OCI-LY3 (cell line): Measurements from ENCODE around the gene DNHD1.

ENCODE experiments used
- H2AFZ ChIP-seq: fragments of 200-600, 300-600 bp; shearing (Covaris generic); 2 replicates; pipeline ENCODE4 v1.6.0; 2014; ENCODE audit warnings: antibody characterized with exemption, low read depth, low read length
- H3K27ac ChIP-seq: fragments of 200-600, 300-600 bp; sonication (generic); 2 replicates; pipeline ENCODE4 v1.5.1; 2014; ENCODE audit warnings: mild to moderate bottlenecking, low read length, moderate library complexity, mixed read lengths
- H3K27me3 ChIP-seq: fragments of 200-600, 300-600 bp; sonication (generic); 2 replicates; pipeline ENCODE4 v1.6.1; 2014; ENCODE audit warnings: low read depth, low read length, mixed read lengths
- H3K36me3 ChIP-seq: fragments of 200-600, 300-600 bp; sonication (generic); replicated peaks from 2 replicates; pipeline ENCODE3; 2014; ENCODE audit warnings: low read depth, low read length, mixed read lengths
- H3K4me1 ChIP-seq: fragments of 300-600, 200-600 bp; sonication (generic); 2 replicates; pipeline ENCODE4 v1.6.1; 2014; ENCODE audit warnings: low read length, mixed read lengths
- H3K4me2 ChIP-seq: fragments of 200-600, 300-600 bp; sonication (generic); 2 replicates; pipeline ENCODE4 v1.6.1; 2014; ENCODE audit warnings: low read length, mixed read lengths
- H3K4me3 ChIP-seq: fragments of 300-600, 200-600 bp; sonication (generic); 2 replicates; pipeline ENCODE4 v1.5.1; 2014; ENCODE audit warnings: antibody characterized with exemption, mild to moderate bottlenecking, low read length, moderate library complexity
- H3K79me2 ChIP-seq: fragments of 300-600, 200-600 bp; shearing (Covaris generic); 2 replicates; pipeline ENCODE4 v1.6.1; 2014; ENCODE audit warnings: mild to moderate bottlenecking, low read length, mixed read lengths
- H3K9ac ChIP-seq: fragments of 300-600, 200-600 bp; shearing (Covaris generic); 2 replicates; pipeline ENCODE4 v1.6.0; 2014; ENCODE audit warnings: mild to moderate bottlenecking, low read length, moderate library complexity
- H3K9me3 ChIP-seq: fragments of 200-600, 300-600 bp; shearing (Covaris generic); 2 replicates; pipeline ENCODE4 v1.6.1; 2014; ENCODE audit warnings: low read length, mixed read lengths; ENCODE audit not compliant: insufficient read depth
- H4K20me1 ChIP-seq: fragments of 200-600, 300-600 bp; sonication (generic); 2 replicates; pipeline ENCODE4 v1.6.1; 2016; ENCODE audit warnings: low read length, mixed read lengths; ENCODE audit not compliant: insufficient read depth
- EZH2phosphoT487 ChIP-seq: fragments of 200-600 bp; shearing (Covaris generic); IDR thresholded peaks from 2 replicates; pipeline ENCODE4 v1.6.1; 2018; ENCODE audit warnings: antibody characterized with exemption, mixed run types, low read depth
- TF ChIP-seq, protein P1 (sequence below): fragments of 200-600, 300-600 bp; sonication (generic); IDR thresholded peaks from 2 replicates; pipeline ENCODE4 v1.5.1; 2014; ENCODE audit warnings: antibody characterized with exemption, low read length, low read depth

The DNHD1 gene

DNA sequence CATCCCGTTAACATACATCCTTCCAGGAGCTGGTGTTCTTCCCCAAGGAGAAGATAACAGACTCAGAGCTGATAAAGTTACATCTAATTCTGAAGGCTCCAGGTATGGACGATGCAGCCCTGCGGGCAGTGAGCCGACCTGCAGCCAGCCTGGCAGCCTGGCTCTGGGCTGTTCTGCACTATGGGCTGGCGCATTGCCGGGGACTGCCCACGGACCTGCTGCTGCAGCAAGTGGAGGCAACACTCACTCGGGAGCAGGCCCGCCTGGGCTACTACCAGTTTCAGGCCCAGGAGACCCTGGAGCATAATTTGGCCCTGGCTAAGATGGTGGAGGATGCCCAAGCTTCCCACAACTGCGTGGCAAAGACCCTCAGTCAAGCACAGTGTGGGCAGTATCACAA is 66.6 kb downstream of the DNHD1 start:
- no peak overlapping the region for H3K27ac ChIP-seq
- H3K36me3 ChIP-seq = no peaks in the 10 kb centered on the region
- H3K79me2 ChIP-seq = no peaks in the 10 kb centered on the region
- no peak overlapping the region for H3K4me2 ChIP-seq
- H3K4me1 ChIP-seq = no peaks in the 10 kb centered on the region
- H3K9ac ChIP-seq = no peak overlapping the region
- no peaks in the 10 kb centered on the region for H4K20me1 ChIP-seq
- no peak overlapping the region for H2AFZ ChIP-seq
- H3K27me3 ChIP-seq = no peaks in the 10 kb centered on the region
- no peak overlapping the region for H3K4me3 ChIP-seq
- TF ChIP-seq, protein P1, sequence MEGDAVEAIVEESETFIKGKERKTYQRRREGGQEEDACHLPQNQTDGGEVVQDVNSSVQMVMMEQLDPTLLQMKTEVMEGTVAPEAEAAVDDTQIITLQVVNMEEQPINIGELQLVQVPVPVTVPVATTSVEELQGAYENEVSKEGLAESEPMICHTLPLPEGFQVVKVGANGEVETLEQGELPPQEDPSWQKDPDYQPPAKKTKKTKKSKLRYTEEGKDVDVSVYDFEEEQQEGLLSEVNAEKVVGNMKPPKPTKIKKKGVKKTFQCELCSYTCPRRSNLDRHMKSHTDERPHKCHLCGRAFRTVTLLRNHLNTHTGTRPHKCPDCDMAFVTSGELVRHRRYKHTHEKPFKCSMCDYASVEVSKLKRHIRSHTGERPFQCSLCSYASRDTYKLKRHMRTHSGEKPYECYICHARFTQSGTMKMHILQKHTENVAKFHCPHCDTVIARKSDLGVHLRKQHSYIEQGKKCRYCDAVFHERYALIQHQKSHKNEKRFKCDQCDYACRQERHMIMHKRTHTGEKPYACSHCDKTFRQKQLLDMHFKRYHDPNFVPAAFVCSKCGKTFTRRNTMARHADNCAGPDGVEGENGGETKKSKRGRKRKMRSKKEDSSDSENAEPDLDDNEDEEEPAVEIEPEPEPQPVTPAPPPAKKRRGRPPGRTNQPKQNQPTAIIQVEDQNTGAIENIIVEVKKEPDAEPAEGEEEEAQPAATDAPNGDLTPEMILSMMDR = no peak
- TF ChIP-seq EZH2phosphoT487 = no peak
- H3K9me3 ChIP-seq = no peaks in the 10 kb centered on the region

DNA sequence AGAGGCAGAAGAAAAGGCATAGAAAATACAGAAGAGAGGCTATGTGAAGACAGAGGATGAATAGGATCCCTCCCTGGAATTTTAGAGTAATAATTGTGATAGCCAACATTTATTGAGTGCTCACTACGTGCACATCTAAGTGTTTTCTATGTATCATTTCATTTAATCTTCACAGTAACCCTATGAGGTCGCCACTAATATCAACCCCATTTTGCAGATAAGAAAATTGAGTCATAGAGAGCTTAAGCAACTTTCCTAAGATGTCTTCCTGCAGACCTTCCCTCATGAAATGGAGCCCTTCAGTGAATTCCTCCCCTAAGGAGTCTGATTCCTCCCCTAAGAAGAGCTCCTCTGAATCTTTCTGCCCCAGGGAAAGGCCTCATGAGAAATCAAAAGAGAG is 68.2 kb downstream of the DNHD1 start:
- TF ChIP-seq, protein P1 = no peak
- no peak for TF ChIP-seq EZH2phosphoT487
- Histone ChIP-seq H3K27ac (no peak overlapping the region), H3K9ac (no peak overlapping the region), H2AFZ (no peak overlapping the region), H4K20me1 (no peaks in the 10 kb centered on the region), H3K4me2 (no peak overlapping the region), H3K4me1 (no peaks in the 10 kb centered on the region), H3K4me3 (no peak overlapping the region), H3K9me3 (no peaks in the 10 kb centered on the region), H3K79me2 (no peaks in the 10 kb centered on the region), H3K36me3 (no peaks in the 10 kb centered on the region), H3K27me3 (no peaks in the 10 kb centered on the region)

DNA sequence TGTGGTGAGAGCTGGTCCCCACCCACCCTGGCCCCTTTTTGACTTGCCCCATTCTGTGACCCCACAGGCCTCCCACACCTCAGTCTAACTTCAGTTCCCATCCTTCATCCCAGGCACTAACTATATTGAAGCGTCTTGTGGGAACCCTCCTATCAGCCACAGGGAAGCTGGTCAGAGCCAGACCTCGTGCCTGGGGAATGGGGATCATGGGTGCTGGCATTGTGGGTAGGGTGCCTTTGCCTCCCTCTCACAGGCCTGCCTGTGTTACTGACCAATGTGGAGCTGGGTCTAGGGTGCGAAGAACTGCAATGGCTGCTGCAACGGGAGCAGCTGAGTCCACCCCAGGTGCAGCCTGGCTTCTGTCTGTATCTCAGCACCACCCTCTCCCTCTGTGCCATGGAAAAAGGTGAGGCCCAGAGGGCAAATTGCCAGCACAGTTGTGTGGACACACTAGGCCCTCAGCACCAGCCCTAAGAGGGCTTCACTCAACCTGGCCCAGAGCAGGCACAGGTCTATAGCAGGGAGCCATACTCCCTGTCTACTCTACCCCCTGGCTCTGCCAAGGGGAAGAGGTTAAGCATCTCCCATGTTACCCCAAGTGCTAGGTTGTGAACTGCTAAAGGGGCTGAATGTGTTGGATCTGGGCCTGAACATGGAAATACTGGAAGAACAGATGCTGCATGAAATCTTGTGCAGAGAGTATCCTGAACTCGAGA is 69.1 kb downstream of the DNHD1 start:
- TF ChIP-seq, protein P1 = no peak
- TF ChIP-seq EZH2phosphoT487 = no peak
- H3K27me3 ChIP-seq = no peaks in the 10 kb centered on the region

DNA sequence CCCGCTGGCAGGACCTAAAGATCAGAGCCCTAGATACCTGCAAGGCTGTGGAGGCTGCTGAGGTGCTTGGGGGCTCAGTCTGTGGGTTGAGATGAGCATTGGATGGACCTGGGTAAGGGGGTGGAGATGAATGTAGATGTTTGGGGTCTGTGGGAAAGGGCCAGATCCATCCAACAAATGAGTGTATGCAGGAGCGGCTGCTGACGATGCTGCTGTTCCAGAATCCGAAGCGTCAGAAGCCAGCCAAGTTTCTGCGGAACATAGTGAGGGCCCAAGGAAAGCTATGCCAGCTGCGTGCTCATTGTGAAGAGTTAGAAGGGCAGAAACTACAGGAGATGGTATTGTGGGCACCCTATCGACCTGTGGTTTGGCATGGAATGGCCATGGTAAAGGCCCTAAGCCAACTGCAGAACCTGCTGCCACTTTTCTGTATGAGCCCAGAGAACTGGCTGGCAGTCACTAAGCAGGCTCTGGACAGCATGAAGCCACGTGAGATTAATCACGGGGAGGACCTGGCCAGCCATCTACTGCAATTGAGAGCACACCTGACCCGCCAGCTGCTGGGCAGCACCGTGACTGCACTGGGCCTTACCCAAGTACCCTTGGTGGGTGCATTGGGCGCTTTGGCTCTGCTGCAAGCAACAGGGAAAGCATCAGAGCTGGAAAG is 69.8 kb downstream of the DNHD1 start:
- Histone ChIP-seq H4K20me1 (no peaks in the 10 kb centered on the region), H3K27me3 (no peaks in the 10 kb centered on the region), H3K9me3 (no peaks in the 10 kb centered on the region), H3K4me1 (no peaks in the 10 kb centered on the region), H3K36me3 (no peaks in the 10 kb centered on the region), H3K4me3 (no peak overlapping the region), H2AFZ (no peak overlapping the region), H3K4me2 (no peak overlapping the region), H3K27ac (no peak overlapping the region), H3K79me2 (no peaks in the 10 kb centered on the region), H3K9ac (no peak overlapping the region)
- no peak for TF ChIP-seq EZH2phosphoT487
- TF ChIP-seq, protein P1 = no peak

More for the DNA sequence above, 69.1 kb downstream of the DNHD1 start:
- no peaks in the 10 kb centered on the region for H3K79me2 ChIP-seq
- H3K36me3 ChIP-seq = no peaks in the 10 kb centered on the region
- no peak overlapping the region for H3K4me2 ChIP-seq
- no peak overlapping the region for H2AFZ ChIP-seq
- H3K27ac ChIP-seq = no peak overlapping the region
- no peaks in the 10 kb centered on the region for H3K4me1 ChIP-seq
- H3K9ac ChIP-seq = no peak overlapping the region
- H3K9me3 ChIP-seq = no peaks in the 10 kb centered on the region
- H3K4me3 ChIP-seq = no peak overlapping the region
- H4K20me1 ChIP-seq = no peaks in the 10 kb centered on the region
